Fibroblast of mammary gland (primary cell): Measurements from ENCODE around the gene GJB1.
"Not testable (repeated sequence)": the region's sequence is repeated elsewhere in the genome, so short reads cannot be mapped to it uniquely, and the experiment has no call there.

ENCODE experiments used
- DNase-seq: peaks from one replicate; pipeline ENCODE4 v3.0.0-alpha.2; 2010; ENCODE audit warnings: low read depth
- H3K4me3 ChIP-seq: 2 replicates; pipeline ENCODE4 v1.5.1; 2011; ENCODE audit warnings: low read depth, mild to moderate bottlenecking, low read length, moderate library complexity; ENCODE audit not compliant: control insufficient read depth
- TF ChIP-seq, protein P1 (sequence below): conservative IDR thresholded peaks from 2 replicates; pipeline ENCODE4 v1.5.1; 2011; ENCODE audit warnings: low read depth, low read length, inconsistent platforms; ENCODE audit not compliant: control insufficient read depth, insufficient read depth

The GJB1 gene

DNA sequence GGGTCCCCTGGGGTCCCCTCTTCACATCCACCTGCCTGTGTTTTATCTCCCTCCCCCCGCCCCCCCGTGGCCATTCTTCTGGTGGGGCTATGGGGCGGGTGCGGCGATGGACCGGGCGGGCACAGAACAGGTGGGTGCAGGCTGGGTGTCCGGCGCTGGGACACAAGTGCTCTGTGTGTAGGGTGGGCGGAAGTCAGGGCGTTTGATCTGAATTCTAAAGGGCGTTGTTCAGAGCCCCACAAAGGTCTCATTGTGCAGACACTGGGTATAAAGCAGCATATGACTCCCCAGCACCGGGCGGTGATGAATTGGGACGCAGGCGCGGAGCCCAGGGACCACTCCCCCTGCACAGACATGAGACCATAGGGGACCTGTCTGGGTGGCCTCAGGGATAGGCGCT lies at the start of gene GJB1:
Gene GJB1, plus strand, starts transcription at position 296 of the 400 bp plus-strand sequence. CDS start 484 bp downstream, outside the sequence.
- DNase-seq: no peak
- no peak within 1 kb of the TSS for H3K4me3 ChIP-seq
- TF ChIP-seq, protein P1, sequence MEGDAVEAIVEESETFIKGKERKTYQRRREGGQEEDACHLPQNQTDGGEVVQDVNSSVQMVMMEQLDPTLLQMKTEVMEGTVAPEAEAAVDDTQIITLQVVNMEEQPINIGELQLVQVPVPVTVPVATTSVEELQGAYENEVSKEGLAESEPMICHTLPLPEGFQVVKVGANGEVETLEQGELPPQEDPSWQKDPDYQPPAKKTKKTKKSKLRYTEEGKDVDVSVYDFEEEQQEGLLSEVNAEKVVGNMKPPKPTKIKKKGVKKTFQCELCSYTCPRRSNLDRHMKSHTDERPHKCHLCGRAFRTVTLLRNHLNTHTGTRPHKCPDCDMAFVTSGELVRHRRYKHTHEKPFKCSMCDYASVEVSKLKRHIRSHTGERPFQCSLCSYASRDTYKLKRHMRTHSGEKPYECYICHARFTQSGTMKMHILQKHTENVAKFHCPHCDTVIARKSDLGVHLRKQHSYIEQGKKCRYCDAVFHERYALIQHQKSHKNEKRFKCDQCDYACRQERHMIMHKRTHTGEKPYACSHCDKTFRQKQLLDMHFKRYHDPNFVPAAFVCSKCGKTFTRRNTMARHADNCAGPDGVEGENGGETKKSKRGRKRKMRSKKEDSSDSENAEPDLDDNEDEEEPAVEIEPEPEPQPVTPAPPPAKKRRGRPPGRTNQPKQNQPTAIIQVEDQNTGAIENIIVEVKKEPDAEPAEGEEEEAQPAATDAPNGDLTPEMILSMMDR: no peak

DNA sequence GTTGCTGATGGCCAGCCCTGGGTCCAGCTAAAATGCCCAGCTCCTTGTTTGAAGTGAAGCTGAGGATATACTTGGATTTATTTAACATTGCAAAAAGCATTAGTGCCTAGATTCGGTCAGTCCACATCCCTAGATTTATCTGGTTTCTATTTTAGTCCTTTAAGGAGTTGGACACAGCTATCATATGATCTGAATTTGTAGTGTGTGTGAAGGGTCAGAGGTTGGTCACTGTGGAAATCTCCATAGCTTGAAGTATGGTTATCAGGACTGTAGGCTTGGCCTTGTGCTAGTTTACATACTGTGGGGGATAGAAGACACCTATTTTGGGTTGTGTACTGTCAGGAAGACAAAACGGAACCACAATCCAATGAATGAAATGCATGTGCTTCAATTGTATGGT lies 49.6 kb upstream of the GJB1 start:
- TF ChIP-seq, protein P1: no peak
- no peak overlapping the region for H3K4me3 ChIP-seq

DNA sequence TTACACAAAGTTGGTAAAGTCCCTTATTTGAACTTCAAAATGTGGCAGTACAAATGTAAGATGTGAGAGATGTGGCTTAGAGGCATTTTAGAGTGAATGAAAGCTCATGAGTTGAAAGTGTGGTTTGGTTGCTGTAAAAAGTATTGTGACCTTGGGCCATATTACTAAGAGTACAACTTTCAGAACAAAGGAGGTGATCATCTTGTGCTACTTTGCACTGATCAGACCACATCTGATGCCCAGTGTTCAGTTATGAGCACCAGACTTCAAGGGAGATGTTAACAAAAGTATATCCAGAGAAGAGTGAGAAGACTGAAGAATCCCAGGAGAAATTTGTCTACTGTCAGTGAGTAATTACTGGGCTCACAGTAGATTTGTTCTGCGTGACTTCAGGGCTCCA lies 48.2 kb upstream of the GJB1 start:
- H3K4me3 ChIP-seq: no peak overlapping the region
- TF ChIP-seq, protein P1: no peak
- DNase-seq: no peak

More for the DNA sequence above, 49.6 kb upstream of the GJB1 start:
- DNase-seq: no peak

DNA sequence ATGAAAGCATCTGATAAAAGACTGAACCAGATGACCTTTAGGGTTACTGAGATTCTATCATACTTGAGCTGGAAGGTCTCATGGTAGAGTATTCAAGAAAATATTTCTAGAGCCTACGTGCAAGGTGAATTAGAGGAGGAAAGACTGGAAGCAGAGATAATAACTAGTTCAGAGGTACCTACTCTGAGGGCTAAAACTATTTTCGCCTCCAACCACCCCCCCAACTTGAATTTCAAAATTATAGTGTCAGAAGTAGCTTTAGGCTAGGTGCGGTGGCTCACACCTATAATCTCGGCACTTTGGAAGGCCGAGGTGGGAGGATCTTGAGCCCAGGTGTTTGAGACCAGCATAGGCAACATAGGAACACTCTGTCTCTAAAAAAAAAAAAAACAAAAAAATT lies 47.5 kb upstream of the GJB1 start:
- TF ChIP-seq, protein P1: no peak
- no peak overlapping the region for H3K4me3 ChIP-seq
- no peak for DNase-seq

DNA sequence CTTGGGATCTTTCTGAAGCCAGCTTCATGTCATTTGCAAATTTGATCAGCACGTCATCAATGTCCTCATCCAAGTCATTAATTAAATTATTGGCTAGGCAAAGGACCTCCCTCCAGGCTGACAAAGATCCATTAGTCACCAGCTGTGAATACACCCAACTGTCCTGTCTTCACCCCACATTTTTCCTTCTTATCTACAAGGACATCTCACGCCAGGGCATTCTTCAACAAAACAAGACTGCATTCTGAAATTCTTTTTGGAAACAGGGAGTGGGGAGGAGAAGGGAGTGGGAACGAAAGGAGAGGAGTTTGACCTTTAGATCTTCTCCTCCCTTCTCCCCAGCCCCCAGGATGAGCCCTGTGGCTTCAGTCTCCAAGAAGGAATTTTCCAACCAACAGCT lies 45.7 kb upstream of the GJB1 start:
- H3K4me3 ChIP-seq: no peak overlapping the region
- TF ChIP-seq, protein P1: no peak
- peak; percentile 18 for DNase-seq

DNA sequence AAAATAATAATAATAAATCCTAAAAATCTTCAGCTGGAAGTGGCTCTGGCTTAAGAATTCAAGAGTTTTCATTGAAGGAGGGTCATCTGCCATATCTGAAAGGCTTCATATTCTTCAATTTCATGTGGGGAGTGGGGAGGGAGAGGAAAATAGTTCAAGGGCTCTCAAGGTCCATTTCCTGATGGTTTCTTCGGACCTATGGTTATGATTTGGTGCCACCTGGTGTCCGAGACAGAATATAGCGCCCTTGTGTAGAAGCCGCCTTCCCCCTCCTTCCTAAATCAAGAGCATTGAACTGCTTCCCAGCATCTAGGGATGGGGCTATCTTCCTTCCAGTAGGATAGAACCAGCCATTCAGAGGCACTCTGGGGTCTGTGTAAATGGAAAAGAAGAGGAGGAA lies 44.1 kb upstream of the GJB1 start:
- H3K4me3 ChIP-seq: no peak overlapping the region
- TF ChIP-seq, protein P1: peak; percentile 81
- DNase-seq: peak; percentile 73

DNA sequence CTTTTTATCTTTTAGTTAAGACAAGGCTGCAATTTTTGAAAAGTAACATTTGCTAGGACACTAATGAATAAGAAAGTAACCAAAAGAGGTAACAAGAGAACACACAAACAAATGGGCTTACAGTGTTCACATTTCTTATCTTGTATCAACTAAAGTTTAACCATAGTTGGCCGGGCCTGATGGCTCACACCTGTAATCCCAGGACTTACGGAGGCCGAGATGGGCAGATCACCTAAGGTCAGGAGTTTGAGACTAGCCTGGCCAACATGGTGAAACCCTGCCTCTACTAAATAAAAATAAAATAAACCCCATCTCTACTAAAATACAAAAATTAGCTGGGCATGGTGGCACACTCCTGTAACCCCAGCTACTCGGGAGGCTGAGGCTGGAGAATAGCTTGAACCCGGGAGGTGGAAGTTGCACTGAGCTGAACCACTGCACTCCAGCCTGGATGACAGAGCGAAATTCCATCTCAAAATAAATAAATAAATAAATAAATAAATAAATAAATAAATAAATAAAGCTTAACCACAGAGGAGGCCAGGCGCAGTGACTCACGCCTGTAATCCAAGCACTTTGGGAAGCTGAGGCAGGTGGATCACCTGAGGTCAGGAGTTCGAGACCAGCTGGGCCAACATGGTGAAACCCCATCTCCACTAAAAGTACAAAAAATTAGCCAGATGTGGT lies 42.3 kb upstream of the GJB1 start:
- not testable (repeated sequence) for H3K4me3 ChIP-seq, DNase-seq
